Ovary (tissue), 3 donors: Measurements from ENCODE around the gene GOLGA3.
"Not testable (repeated sequence)": the region's sequence is repeated elsewhere in the genome, so short reads cannot be mapped to it uniquely, and the experiment has no call there.

ENCODE experiments used
- EP300 ChIP-seq: sonication (generic); formaldehyde crosslinking; IDR thresholded peaks from one replicate; pipeline ENCODE4 v1.6.1; 2017; ENCODE audit warnings: antibody characterized with exemption
- POLR2A ChIP-seq: fragments of 450-650 bp; IDR thresholded peaks from one replicate; pipeline ENCODE4 v1.6.1; 2017; ENCODE audit warnings: antibody characterized with exemption, mild to moderate bottlenecking, moderate library complexity
- TF ChIP-seq, protein P1 (sequence below), 3 donors: fragments of 450-650 bp in 2 of 3; fragments of 200-600 bp in 1 of 3; IDR thresholded peaks; one replicate each; pipeline versions ENCODE4 v1.5.1 to v1.8.0; 2016 to 2022; ENCODE audit warnings: antibody characterized with exemption in 3 of 3, mild to moderate bottlenecking in 1 of 3
- donor health status: DM: no; HTN: no; CAD: no.

DNA sequence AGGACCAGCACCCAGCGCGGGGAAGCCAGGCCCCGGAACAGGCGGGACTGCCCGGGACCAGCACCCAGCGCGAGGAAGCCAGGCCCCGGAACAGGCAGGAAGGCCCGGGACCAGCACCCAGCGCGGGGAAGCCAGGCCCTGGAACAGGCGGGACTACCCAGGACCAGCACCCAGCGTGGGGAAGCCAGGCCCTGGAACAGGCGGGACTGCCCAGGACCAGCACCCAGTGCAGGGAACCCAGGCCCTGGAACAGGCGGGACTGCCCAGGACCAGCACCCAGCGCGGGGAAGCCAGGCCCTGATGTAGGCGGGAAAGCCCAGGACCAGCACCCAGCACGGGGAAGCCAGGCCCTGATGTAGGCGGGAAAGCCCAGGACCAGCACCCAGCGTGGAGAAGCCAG, 46.0 kb upstream of the GOLGA3 start:
- TF ChIP-seq, protein P1, sequence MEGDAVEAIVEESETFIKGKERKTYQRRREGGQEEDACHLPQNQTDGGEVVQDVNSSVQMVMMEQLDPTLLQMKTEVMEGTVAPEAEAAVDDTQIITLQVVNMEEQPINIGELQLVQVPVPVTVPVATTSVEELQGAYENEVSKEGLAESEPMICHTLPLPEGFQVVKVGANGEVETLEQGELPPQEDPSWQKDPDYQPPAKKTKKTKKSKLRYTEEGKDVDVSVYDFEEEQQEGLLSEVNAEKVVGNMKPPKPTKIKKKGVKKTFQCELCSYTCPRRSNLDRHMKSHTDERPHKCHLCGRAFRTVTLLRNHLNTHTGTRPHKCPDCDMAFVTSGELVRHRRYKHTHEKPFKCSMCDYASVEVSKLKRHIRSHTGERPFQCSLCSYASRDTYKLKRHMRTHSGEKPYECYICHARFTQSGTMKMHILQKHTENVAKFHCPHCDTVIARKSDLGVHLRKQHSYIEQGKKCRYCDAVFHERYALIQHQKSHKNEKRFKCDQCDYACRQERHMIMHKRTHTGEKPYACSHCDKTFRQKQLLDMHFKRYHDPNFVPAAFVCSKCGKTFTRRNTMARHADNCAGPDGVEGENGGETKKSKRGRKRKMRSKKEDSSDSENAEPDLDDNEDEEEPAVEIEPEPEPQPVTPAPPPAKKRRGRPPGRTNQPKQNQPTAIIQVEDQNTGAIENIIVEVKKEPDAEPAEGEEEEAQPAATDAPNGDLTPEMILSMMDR (IDR thresholded peaks at IDR 0.05) = not testable (repeated sequence)
- TF ChIP-seq POLR2A, EP300: not testable (repeated sequence)
